Esophagus muscularis mucosa (tissue), 4 donors: ENCODE data around the gene CAMTA1. TPM values are rescaled to one million over a fixed set of nuclear protein-coding genes. Genes with fewer than 3 reads are reported as not detected.

Source experiments
- DNase-seq: peaks from one replicate; pipeline ENCODE4 v3.0.0-alpha.2; 2017; ENCODE audit errors: extremely low spot score
- H3K27ac ChIP-seq, 4 donors: fragments of 200-600 bp; sonication (generic); replicated peaks in 1 of 4; 1 replicate in 3 of 4; 2 replicates in 1 of 4; pipeline ENCODE4 v1.5.1; 2016 to 2019; ENCODE audit warnings: mild to moderate bottlenecking in 1 of 4
- H3K27me3 ChIP-seq, 4 donors: fragments of 200-600 bp; sonication (generic); one replicate each; pipeline versions ENCODE4 v1.5.1 to v1.6.0; 2016 to 2019
- H3K36me3 ChIP-seq, 4 donors: fragments of 200-600 bp; sonication (generic); one replicate each; pipeline ENCODE4 v1.5.1; 2016 to 2019
- H3K4me1 ChIP-seq, 4 donors: fragments of 200-600 bp; sonication (generic); one replicate each; pipeline ENCODE4 v1.5.1; 2016 to 2019
- H3K4me3 ChIP-seq, 4 donors: fragments of 200-600 bp; sonication (generic); 1 replicate in 2 of 4; 2 replicates in 2 of 4; pipeline ENCODE4 v1.5.1; 2016 to 2019; ENCODE audit warnings: mild to moderate bottlenecking in 4 of 4, moderate library complexity in 1 of 4
- H3K9me3 ChIP-seq, 4 donors: fragments of 200-600 bp; sonication (generic); 1 replicate in 3 of 4; 2 replicates in 1 of 4; pipeline ENCODE4 v1.5.1; 2016 to 2019
- EP300 ChIP-seq: sonication (generic); formaldehyde crosslinking; IDR thresholded peaks from one replicate; pipeline ENCODE4 v1.6.1; 2017; ENCODE audit warnings: antibody characterized with exemption
- POLR2A ChIP-seq: fragments of 450-650 bp; IDR thresholded peaks from one replicate; pipeline ENCODE4 v1.6.1; 2017; ENCODE audit warnings: antibody characterized with exemption, moderate library complexity, mild to moderate bottlenecking, low read depth
- POLR2AphosphoS5 ChIP-seq, 2 donors: sonication (generic); formaldehyde crosslinking; IDR thresholded peaks; one replicate each; pipeline ENCODE4 v1.6.1; 2017; ENCODE audit warnings: antibody characterized with exemption in 2 of 2
- WGBS: methylation state at CpG from one replicate; pipeline ENCODE4 v1.1.5; 2018; 5-methylcytosine and 5-hydroxymethylcytosine counted together
- intact Hi-C: fragments of 100-400 bp; cut with DNase I; formaldehyde crosslinking; loops from one replicate; pipeline ENCODE4 v1.15.1; 2023
- total RNA-seq, 4 donors: library from RNA; depleted of rRNA; stranded (reverse); fragments of >200 nt; gene quantifications; one replicate each; pipeline versions ENCODE4 v1.1.0 to v1.2.1, GENCODE V29; 2016
- TF ChIP-seq, protein P1 (sequence below), 3 experiments: fragments of 200-600 bp in 2 of 3; fragments of 450-650 bp in 1 of 3; sonication (generic) in 2 of 3; IDR thresholded peaks; one replicate each; pipeline ENCODE4 v1.5.1; 2017 to 2019; ENCODE audit warnings: antibody characterized with exemption in 3 of 3, mild to moderate bottlenecking in 2 of 3, moderate library complexity in 1 of 3

CAMTA1 gene
- total RNA-seq, 4 donors from 2014 or later, result 109 to 226 (median 139) TPM

DNA sequence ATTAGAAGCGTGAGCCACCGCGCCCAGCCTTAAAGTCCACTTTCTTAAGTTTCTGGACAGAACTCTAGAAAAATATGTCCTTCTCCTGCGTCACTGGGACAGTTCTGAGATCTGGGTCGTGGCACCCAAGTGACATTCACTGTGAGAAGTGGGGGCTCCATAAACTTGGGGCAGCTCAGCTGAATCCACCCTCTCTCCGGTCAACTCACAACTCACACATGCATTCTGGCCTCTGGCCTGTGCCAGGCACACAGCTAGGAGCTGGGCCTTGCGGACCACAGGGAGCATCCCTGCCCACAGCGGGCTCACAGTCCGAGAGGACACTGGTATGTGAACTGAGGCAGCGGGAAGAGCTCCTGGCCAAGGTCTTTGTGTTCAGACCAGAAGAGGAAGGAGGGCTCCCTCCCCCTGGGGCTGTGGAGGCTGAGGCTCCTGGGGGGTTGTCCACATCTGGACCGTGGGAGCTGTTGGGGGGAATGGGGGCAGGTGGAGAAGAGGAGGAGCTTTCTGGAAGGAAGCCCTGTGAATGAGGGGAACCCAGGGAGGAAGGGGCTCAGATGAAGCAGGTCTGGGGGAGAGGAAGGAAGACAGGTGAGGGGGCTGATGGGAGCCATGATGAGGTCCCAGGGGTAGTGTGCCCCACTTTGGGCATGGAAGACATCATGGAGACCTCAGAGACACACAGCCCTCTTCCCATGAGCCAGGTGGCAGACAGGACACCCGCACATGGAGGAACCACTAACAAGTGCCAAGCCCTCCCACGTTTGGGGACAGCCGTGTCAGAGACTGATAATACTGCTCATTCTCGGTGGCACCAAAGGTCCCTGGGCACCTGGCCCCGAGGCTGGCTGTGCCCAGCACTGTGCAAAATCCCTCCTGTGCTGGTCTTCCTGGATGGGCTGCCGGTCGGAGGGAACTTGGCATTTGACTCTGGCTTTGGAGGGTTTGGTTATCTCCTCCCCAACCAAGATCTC is 794.9 kb downstream of the CAMTA1 start:
- Histone ChIP-seq H3K36me3 (no peaks in the 10 kb centered on the region), H3K4me1 (peaks cover 0 to 9% (median 0%) of the 10 kb centered on the region in 4 donors), H3K27ac (no peak overlapping the region), H3K27me3 (no peaks in the 10 kb centered on the region), H3K9me3 (no peaks in the 10 kb centered on the region), H3K4me3 (no peak overlapping the region)
- no peak for DNase-seq
- no peak for TF ChIP-seq POLR2AphosphoS5 (IDR thresholded peaks at IDR 0.05)
- TF ChIP-seq, protein P1, sequence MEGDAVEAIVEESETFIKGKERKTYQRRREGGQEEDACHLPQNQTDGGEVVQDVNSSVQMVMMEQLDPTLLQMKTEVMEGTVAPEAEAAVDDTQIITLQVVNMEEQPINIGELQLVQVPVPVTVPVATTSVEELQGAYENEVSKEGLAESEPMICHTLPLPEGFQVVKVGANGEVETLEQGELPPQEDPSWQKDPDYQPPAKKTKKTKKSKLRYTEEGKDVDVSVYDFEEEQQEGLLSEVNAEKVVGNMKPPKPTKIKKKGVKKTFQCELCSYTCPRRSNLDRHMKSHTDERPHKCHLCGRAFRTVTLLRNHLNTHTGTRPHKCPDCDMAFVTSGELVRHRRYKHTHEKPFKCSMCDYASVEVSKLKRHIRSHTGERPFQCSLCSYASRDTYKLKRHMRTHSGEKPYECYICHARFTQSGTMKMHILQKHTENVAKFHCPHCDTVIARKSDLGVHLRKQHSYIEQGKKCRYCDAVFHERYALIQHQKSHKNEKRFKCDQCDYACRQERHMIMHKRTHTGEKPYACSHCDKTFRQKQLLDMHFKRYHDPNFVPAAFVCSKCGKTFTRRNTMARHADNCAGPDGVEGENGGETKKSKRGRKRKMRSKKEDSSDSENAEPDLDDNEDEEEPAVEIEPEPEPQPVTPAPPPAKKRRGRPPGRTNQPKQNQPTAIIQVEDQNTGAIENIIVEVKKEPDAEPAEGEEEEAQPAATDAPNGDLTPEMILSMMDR (IDR thresholded peaks at IDR 0.05), result no peak
- TF ChIP-seq EP300, result no peak
- TF ChIP-seq POLR2A, result no peak
- WGBS, result 90% methylated on average over 14 of the region's 18 CpGs
- intact Hi-C loops, result no loop called here

GRCh38 chr1:7580923-7581753 is 795.9 kb downstream of the CAMTA1 start:
- H3K27me3 ChIP-seq, result no peaks in the 10 kb centered on the region
- 78% methylated on average over 17 of the region's 18 CpGs for WGBS
- H3K4me3 ChIP-seq, result no peak overlapping the region
- peaks cover 0 to 9% (median 1%) of the 10 kb centered on the region in 4 donors for H3K4me1 ChIP-seq
- TF ChIP-seq POLR2A (no peak), EP300 (no peak), POLR2AphosphoS5 (IDR thresholded peaks at IDR 0.05) (no peak)
- TF ChIP-seq, protein P1 (IDR thresholded peaks at IDR 0.05), result no peak
- intact Hi-C loops, result no loop called here
- DNase-seq, result no peak
- no peak overlapping the region for H3K27ac ChIP-seq
- no peaks in the 10 kb centered on the region for H3K9me3 ChIP-seq
- H3K36me3 ChIP-seq, result no peaks in the 10 kb centered on the region

DNA sequence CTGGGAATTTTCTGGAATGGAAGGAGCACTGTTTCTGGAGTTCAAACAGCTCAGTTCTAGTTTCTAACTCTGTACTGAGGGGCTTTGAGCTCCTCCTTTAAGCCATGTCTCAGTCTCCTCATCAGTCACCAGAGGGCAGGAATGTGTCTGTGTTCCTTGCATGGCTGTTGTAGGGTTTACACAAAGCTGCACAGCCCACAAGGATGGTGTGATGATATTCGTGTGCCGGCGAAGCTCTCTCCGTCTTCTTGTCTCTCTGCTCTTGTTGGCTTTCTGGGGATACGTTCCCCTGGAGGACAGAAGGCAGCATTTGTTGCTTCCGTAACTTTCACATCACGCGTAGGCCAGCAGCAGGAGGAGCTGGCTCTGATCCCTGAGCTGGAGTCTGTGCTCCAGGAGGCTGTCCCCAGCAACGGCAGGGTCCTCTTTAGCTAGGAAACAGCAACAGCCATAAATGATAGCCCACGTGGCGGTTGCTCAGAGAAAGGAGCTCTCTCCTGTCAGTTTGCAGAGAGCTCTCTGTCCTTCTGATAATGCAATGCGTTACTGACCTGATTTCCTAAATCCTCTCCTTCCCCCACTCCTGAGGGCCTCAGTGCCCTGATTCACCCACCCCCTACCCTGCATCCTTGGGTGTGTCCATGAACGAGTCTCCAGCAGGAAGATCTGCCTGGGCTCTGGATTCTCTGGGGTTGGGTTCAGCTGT is 796.7 kb downstream of the CAMTA1 start:
- Histone ChIP-seq H3K27me3 (no peaks in the 10 kb centered on the region), H3K9me3 (no peaks in the 10 kb centered on the region), H3K4me3 (no peak overlapping the region), H3K27ac (no peak overlapping the region), H3K36me3 (no peaks in the 10 kb centered on the region), H3K4me1 (peaks cover 0 to 9% (median 3%) of the 10 kb centered on the region in 4 donors)
- WGBS, result 64% methylated on average over 12 of the region's 13 CpGs
- intact Hi-C loops, result no loop called here
- no peak for DNase-seq
- TF ChIP-seq POLR2AphosphoS5 (IDR thresholded peaks at IDR 0.05) (no peak), EP300 (no peak), POLR2A (no peak)
- TF ChIP-seq, protein P1 (IDR thresholded peaks at IDR 0.05), result no peak

DNA sequence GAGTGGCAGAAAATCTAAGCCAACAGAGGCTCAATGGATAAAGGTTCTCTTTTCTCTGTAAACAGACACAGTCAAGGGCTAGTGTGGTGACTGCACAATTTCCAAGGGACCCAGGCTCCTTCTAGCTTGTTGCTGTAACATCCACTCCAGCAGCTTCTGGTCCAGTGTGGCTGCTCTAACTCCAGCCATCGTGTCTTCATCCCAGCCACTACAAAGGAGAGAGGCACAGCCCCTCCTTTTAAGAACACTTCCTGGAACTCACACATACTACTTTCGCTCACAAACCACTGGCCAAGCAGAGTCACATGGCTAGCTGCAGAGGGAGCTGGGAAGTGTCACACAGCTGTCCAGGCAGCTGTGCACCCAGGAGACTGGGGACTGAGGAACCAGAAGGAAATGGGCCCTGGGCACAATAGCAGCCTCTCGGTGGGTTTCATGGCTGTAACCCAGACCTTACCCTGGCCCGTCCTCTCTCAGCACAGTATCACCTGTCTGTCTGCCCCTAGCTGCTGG is 797.3 kb downstream of the CAMTA1 start:
- no peak for DNase-seq
- intact Hi-C loops, result no loop called here
- TF ChIP-seq POLR2AphosphoS5 (IDR thresholded peaks at IDR 0.05), result no peak
- TF ChIP-seq, protein P1 (IDR thresholded peaks at IDR 0.05), result no peak
- TF ChIP-seq EP300, result no peak
- no peak for TF ChIP-seq POLR2A
- Histone ChIP-seq H3K27me3 (no peaks in the 10 kb centered on the region), H3K4me3 (no peak overlapping the region), H3K27ac (no peak overlapping the region), H3K4me1 (peaks cover 0 to 9% (median 3%) of the 10 kb centered on the region in 4 donors), H3K36me3 (no peaks in the 10 kb centered on the region), H3K9me3 (no peaks in the 10 kb centered on the region)
- 100% methylated on average over 3 of the region's 4 CpGs for WGBS
